ENCODE data around the gene ZXDB.
A peak's percentile ranks its signal among the peaks of the same experiment; 100 is the strongest.
"Not testable (repeated sequence)": the region's sequence is repeated elsewhere in the genome, so short reads cannot be mapped to it uniquely, and the experiment has no call there.

- peak; percentile 38 for TF ChIP-seq CTCF (IDR thresholded peaks at IDR 0.05; ENCODE audit: poor library complexity)
- TF ChIP-seq EZH2 (IDR thresholded peaks at IDR 0.05; ENCODE audit: borderline replicate concordance) = not testable (repeated sequence)
These were observed 8.9 kb upstream of the ZXDB start for GRCh38 chrX:57582948-57583347.

All from hepatocyte (in vitro differentiated cells).